Keratinocyte (primary cell): Measurements from ENCODE around the gene NET1.

Source experiments
- CTCF ChIP-seq, 3 experiments: IDR thresholded peaks in 1 of 3; conservative IDR thresholded peaks in 1 of 3; optimal IDR thresholded peaks in 1 of 3; 2 replicates in 2 of 3; 3 replicates in 1 of 3; pipeline versions ENCODE3 to v1.5.1; 2011; ENCODE audit warnings: low read length in 3 of 3, mild to moderate bottlenecking in 3 of 3, moderate library complexity in 2 of 3, control low read depth in 1 of 3, inconsistent platforms in 1 of 3; ENCODE audit not compliant: insufficient read depth in 2 of 3; ENCODE audit errors: extremely low read depth in 1 of 3
- EZH2 ChIP-seq: IDR thresholded peaks from one replicate; pipeline ENCODE4 v1.6.1; 2012; ENCODE audit warnings: inconsistent platforms, mild to moderate bottlenecking, low read length, moderate library complexity

GRCh38 chr10:5490032-5490431, 77.7 kb downstream of the NET1 start:
- no peak for TF ChIP-seq CTCF (optimal IDR thresholded peaks at IDR 0.05 in 1 of 3, IDR thresholded peaks at IDR 0.05 in 1 of 3, conservative IDR thresholded peaks at IDR 0.05 in 1 of 3; ENCODE audit: extremely low read depth in 1 of 3, insufficient read depth in 2 of 3, low read length in 3 of 3)
- no peak for TF ChIP-seq EZH2
